GM19468 (cell line): ENCODE data around the gene PLA2G4F.
"Not testable (repeated sequence)": the region's sequence is repeated elsewhere in the genome, so short reads cannot be mapped to it uniquely, and the experiment has no call there.

Experiments
- ATAC-seq: cut with Tn5 transposase; IDR thresholded peaks from one replicate; pipeline ENCODE4 v1.9.1; 2021; ENCODE audit warnings: mild to moderate bottlenecking, moderate library complexity, moderate number of reproducible peaks; ENCODE audit not compliant: unreplicated experiment; ENCODE audit errors: extremely low read depth

Gene PLA2G4F

GRCh38 chr15:42104095-42104891 is 52.1 kb downstream of the PLA2G4F start:
- no peak for ATAC-seq

- ATAC-seq, result no peak
Observed at GRCh38 chr15:42102646-42103235, 53.7 kb downstream of the PLA2G4F start.

GRCh38 chr15:42101861-42102260 is 54.6 kb downstream of the PLA2G4F start:
- ATAC-seq, result no peak

- no peak for ATAC-seq
Observed at GRCh38 chr15:42100021-42100800, 56.2 kb downstream of the PLA2G4F start.

GRCh38 chr15:42097018-42097417 is 59.4 kb downstream of the PLA2G4F start:
- ATAC-seq, result no peak

- ATAC-seq, result no peak
Observed at GRCh38 chr15:42094512-42094963, 61.9 kb downstream of the PLA2G4F start, which contains the start of gene PLA2G4D. Gene PLA2G4D (minus strand): TSS chr15:42094562. CDS start chr15:42094459, 103 bp downstream.

GRCh38 chr15:42093966-42094365 is 62.5 kb downstream of the PLA2G4F start:
- ATAC-seq, result no peak

- ATAC-seq, result no peak
Observed at GRCh38 chr15:42092398-42093318, 63.8 kb downstream of the PLA2G4F start.

GRCh38 chr15:42091753-42092397 is 64.6 kb downstream of the PLA2G4F start:
- ATAC-seq, result not testable (repeated sequence)

- no peak for ATAC-seq
Observed at GRCh38 chr15:42090781-42091180, 65.7 kb downstream of the PLA2G4F start.

GRCh38 chr15:42090370-42090769 is 66.1 kb downstream of the PLA2G4F start:
- ATAC-seq, result no peak

- no peak for ATAC-seq
Observed at GRCh38 chr15:42089942-42090341, 66.5 kb downstream of the PLA2G4F start.
